Esophagus squamous epithelium (tissue), 4 donors: ENCODE measurements around the gene AQP6.

Experiments
- POLR2A ChIP-seq, 4 donors: fragments of 450-650 bp; IDR thresholded peaks; one replicate each; pipeline ENCODE4 v1.6.1; 2017; ENCODE audit warnings: antibody characterized with exemption in 4 of 4, mild to moderate bottlenecking in 4 of 4, moderate library complexity in 3 of 4
- TF ChIP-seq, protein P1 (sequence below), 6 experiments: fragments of 450-650 bp in 4 of 6; fragments of 200-600 bp in 2 of 6; sonication (generic) in 2 of 6; IDR thresholded peaks; one replicate each; pipeline ENCODE4 v1.5.1; 2016 to 2019; ENCODE audit warnings: antibody characterized with exemption in 6 of 6, mild to moderate bottlenecking in 4 of 6, moderate library complexity in 4 of 6

DNA sequence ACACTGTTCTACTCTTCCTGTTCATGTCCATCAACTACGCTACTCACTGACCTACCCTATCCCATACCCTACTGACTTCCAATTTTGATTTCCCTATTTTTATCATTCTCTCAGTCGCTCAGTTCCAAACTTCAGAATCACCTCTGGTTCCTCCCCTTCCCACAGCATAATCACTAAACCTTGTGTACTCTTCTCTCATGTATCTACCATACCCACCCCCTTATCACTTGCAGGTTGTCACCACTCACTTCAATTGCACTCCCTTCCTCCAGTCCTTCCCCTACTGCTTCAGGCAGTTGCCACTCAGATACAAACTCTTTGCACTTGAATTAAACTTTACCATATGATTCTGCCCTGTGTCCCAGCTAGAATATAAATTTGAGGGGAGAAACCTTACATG is 46.2 kb downstream of the AQP6 start:
- TF ChIP-seq, protein P1, sequence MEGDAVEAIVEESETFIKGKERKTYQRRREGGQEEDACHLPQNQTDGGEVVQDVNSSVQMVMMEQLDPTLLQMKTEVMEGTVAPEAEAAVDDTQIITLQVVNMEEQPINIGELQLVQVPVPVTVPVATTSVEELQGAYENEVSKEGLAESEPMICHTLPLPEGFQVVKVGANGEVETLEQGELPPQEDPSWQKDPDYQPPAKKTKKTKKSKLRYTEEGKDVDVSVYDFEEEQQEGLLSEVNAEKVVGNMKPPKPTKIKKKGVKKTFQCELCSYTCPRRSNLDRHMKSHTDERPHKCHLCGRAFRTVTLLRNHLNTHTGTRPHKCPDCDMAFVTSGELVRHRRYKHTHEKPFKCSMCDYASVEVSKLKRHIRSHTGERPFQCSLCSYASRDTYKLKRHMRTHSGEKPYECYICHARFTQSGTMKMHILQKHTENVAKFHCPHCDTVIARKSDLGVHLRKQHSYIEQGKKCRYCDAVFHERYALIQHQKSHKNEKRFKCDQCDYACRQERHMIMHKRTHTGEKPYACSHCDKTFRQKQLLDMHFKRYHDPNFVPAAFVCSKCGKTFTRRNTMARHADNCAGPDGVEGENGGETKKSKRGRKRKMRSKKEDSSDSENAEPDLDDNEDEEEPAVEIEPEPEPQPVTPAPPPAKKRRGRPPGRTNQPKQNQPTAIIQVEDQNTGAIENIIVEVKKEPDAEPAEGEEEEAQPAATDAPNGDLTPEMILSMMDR (IDR thresholded peaks at IDR 0.05): no peak
- no peak for TF ChIP-seq POLR2A (IDR thresholded peaks at IDR 0.05)
